HL-60 (cell line): Measurements from ENCODE around the gene MS4A7.

Experiments used
- POLR2AphosphoS5 ChIP-seq: IDR thresholded peaks from 2 replicates; pipeline ENCODE4 v1.6.1; 2012; ENCODE audit warnings: low read depth
- TF ChIP-seq, protein P1 (sequence below): IDR thresholded peaks from one replicate; pipeline ENCODE4 v1.5.1; 2011; ENCODE audit warnings: low read length, control low read depth, inconsistent platforms; ENCODE audit not compliant: insufficient read depth

DNA sequence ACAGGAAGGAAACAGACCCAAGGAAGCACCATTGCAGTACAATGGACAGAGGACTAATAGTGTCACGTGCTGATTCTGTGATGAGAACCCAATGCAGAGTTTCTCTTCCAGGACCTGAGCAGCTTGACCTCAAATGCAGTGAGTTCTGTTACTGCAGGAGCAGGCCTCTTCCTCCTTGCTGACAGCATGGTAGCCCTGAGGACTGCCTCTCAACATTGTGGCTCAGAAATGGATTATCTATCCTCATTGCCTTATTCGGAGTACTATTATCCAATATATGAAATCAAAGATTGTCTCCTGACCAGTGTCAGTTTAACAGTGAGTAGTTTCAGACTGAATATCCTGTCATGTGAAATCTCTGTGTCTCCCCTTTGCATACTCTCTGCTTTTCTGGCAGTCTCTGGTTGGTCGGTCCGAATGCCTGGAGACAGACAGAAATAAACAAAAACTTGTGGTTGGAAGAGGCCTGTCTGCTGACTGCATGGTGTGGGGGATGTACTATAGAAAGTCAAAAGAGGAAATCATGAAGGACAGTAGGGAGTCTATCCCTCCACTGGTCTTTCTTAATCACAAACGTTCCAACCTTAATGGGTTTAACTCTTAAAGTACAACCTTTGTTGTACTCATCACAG lies 11.1 kb downstream of the MS4A7 start:
- TF ChIP-seq, protein P1, sequence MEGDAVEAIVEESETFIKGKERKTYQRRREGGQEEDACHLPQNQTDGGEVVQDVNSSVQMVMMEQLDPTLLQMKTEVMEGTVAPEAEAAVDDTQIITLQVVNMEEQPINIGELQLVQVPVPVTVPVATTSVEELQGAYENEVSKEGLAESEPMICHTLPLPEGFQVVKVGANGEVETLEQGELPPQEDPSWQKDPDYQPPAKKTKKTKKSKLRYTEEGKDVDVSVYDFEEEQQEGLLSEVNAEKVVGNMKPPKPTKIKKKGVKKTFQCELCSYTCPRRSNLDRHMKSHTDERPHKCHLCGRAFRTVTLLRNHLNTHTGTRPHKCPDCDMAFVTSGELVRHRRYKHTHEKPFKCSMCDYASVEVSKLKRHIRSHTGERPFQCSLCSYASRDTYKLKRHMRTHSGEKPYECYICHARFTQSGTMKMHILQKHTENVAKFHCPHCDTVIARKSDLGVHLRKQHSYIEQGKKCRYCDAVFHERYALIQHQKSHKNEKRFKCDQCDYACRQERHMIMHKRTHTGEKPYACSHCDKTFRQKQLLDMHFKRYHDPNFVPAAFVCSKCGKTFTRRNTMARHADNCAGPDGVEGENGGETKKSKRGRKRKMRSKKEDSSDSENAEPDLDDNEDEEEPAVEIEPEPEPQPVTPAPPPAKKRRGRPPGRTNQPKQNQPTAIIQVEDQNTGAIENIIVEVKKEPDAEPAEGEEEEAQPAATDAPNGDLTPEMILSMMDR = no peak
- TF ChIP-seq POLR2AphosphoS5 = no peak
